ENCODE data around the gene SEC24C.
"Not testable (repeated sequence)": the region's sequence is repeated elsewhere in the genome, so short reads cannot be mapped to it uniquely, and the experiment has no call there.

The SEC24C gene

DNA sequence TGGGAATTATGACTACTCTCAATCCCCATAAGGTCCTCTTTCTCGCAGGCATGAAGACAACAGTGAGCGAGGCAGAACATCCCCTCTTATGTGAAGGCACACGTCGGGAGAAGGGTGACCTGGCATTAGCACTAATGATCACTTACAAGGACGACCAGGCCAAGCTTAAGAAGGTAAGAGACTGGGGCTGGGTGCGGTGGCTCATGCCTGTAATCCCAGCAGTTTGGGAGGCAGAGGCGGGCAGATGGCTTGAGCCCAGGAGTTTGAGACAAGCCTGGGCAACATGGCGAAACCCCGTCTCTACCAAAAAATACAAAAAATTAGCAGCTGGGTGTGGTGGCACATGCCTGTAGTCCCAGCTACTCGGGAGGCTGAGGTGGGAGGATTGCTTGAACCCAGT, 51.3 kb downstream of the SEC24C start:
- DNase-seq, result not testable (repeated sequence)

DNA sequence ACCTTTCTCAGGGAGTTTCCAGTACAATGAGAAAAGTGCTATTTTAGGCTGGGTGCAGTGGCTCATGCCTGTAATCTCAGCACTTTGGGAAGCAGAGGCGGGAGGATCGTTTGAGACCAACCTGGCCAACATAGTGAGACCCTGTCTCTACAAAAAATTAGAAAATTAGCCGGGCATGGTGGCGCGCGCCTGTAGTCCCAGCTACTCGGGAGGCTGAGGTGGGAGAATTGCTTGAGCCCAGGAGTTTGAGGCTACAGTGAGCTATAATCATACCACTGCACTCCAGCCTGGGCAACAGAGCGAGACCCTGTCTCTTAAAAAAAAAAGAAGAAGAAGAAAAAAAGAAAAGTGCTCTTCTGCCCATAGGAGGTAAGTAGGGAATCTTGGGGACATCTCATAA, 51.9 kb downstream of the SEC24C start:
- DNase-seq, result not testable (repeated sequence)

DNA sequence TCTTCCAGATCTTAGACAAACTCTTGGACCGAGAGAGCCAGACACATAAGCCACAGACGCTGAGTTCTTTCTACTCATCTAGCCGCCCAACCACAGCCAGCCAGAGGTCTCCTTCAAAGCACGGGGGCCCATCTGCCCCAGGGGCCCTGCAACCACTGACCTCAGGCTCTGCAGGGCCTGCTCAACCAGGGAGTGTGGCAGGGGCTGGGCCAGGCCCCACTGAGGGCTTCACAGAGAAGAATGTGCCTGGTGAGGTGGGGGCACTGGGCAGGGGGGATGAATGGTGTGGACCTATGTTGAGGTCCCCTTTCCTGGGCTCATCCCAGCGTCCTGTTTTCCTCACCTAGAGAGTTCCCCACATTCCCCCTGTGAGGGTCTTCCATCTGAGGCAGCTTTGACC, 52.6 kb downstream of the SEC24C start:
- DNase-seq, result no peak

DNA sequence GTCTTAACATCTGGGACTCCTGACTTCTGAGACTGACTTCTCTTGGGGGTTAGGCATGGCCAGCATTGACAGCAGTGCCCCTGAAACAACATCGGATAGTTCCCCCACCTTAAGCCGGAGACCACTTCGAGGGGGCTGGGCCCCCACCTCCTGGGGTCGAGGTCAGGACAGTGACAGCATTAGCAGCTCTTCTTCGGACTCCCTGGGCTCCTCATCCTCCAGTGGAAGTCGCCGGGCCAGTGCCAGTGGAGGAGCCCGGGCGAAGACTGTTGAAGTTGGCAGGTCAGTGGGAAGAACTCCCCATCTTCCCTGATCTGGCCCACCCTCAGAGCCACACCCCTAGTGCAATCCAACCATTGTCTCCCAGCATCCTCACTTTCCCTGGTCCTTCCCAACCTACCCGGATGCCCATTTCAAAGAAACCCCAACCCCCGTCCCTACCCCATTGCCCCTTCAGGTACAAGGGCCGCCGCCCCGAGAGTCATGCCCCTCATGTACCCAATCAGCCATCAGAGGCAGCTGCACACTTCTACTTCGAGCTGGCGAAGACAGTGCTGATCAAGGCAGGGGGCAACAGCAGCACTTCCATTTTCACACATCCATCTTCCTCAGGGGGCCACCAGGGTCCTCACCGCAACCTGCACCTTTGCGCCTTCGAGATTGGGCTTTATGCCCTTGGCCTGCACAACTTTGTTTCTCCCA, 53.3 kb downstream of the SEC24C start:
- DNase-seq, result no peak

DNA sequence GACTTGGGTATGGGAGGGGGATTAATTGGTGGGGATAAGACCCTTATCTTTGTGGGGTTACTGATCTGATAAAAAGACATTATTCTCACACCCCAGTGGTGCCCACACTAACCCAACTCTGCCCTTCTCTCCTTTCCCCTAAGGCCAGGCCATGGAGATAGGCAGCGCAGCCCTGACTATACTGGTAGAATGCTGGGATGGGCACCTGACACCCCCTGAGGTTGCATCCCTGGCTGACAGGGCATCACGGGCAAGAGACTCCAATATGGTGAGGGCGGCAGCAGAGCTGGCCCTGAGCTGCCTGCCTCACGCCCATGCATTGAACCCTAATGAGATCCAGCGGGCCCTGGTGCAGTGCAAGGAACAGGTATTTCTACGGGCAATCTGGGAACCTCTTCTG, 53.9 kb downstream of the SEC24C start:
- DNase-seq, result no peak

- DNase-seq, result no peak
Measured at GRCh38 chr10:73798927-73799560, 54.9 kb downstream of the SEC24C start.

DNA sequence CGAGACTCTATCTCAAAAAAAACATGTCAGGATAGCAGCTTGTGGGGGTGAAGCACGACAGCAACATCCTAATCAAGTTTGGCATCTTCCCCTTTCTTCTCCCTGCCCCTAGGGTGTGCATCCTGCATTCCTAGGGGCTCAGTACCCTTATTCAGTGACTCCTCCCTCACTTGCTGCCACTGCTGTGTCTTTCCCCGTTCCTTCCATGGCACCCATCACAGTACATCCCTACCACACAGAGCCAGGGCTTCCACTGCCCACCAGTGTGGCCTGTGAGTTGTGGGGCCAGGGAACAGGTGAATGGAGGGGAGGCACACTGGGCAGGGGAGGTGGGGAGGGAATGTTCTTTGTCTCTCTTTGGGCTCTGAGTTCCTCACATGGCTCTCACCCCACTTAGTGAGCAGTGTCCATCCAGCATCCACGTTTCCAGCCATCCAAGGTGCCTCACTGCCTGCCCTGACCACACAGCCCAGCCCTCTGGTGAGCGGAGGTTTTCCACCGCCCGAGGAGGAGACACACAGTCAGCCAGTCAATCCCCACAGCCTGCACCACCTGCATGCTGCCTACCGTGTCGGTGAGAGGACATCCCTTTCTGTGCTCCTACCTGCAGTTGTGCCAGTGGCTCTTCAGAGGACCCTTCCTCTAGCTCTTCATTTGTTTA, 55.9 kb downstream of the SEC24C start:
- DNase-seq, result no peak

- DNase-seq, result no peak
Measured at GRCh38 chr10:73800560-73801252, 56.5 kb downstream of the SEC24C start.

- no peak for DNase-seq
Measured at GRCh38 chr10:73801253-73801590, 57.0 kb downstream of the SEC24C start.

DNA sequence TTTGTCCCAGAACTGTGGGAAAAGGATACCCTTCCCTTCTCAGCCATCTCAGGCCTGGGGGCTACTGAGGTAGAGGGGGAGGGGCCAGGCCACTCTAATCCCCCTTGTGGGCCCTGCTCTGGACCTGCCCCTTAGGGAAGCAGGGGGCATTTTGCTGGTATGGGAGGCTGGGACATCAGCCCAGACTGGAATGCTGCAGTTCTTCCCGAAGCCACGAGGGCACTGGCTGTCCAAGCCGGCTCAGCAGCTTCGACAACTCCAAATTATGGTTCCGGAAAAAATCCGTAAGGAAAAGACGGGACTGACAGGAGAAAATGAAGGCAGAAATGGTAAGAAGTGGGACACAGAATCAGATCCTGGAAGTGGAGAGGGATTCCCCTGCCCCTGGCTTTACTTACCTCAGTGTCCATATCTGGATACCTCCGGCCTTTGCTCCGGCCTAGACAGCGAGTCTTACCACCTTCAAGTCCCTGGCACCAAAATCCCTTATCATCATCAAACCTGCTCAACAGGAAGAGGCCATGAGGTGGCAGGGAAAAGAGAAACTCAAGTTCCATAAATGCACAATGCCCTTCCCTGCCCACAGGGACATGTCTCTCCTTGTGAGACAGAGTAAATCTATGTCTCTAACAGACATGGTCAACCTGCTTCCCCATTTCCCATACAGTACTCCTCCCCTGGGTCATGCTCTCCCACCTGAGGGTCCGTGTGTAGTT, 58.3 kb downstream of the SEC24C start:
- DNase-seq, result no peak

GRCh38 chr10:73803680-73804286, 59.6 kb downstream of the SEC24C start:
- no peak for DNase-seq

DNA sequence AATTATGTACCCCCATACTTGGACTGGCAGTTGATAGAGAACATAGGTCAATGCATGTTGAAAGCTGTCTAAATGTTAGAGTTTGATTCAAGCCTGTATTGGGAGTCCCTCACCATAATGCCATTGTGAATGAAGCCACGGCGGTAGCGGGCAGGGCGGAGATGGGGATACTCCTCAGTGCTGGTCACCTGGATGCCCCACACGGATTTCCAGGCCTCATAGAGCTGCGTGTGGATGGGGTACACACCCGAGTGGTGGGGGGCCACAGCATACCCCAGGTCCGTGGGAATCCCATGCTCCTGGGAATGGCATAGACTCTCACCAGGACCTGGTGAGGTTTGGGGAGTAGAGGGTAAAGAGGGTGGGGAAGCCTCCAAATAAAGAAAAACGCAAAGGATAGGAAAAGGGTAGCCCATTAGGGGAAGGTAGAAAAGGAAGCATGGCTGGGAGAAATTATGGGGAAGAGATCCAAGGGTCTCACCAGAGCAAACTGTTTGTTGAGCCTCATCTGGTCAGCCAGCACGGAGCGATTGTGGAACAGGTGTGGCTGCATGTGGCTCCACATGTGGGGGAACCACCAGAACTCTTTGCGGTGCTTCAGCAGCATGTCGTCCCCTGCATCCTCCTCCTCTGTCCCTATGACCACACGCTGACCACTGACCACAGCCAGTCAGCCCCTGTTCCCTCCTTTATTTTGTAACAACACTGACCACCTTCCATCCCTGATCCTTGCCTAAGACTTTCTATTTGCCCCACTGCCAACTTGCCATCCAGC, 62.2 kb downstream of the SEC24C start:
- DNase-seq, result no peak

DNA sequence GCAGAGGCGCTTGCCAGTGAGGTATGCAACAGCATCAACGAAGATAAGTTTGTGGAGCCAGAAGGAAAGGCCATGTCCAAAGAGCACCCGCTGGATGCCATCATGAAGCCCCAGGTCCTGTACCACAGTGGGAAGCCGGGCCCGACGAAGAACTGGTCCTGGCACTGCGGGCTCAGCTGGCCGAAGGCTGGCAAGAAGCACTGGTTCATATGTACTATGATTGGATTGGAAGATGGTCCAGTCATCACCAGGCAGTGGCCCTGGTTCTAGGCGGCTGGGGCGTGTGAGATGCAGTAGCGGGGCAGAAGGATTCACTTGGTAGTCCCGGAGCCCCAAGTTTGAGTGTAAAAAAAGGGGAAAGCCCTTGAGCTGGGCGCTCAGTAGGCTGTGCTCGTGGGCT, 63.3 kb downstream of the SEC24C start:
- DNase-seq, result no peak

- no peak for DNase-seq
Measured at GRCh38 chr10:73808021-73808815, 64.0 kb downstream of the SEC24C start.

- DNase-seq, result no peak
Measured at GRCh38 chr10:73809061-73809818, 65.1 kb downstream of the SEC24C start.

DNA sequence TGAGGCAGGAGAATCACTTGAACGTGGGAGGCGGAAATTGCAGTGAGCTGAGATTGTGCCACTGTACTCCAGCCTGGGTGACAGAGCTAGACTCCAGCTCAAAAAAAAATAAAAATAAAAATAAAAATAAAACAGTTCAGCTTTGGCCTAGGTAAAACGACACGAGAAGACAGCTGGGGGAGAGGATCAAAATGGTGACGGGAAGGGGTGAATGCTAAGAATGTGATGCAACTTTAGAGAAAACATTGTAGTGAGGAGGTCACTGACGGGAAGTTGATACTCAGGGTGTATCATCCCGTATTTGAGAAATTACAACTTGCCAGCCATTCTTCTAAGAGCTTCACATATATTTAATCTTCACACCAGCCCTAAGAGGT, 66.2 kb downstream of the SEC24C start:
- no peak for DNase-seq

- peak; percentile 44 for DNase-seq
Measured at GRCh38 chr10:73810735-73811465, 66.7 kb downstream of the SEC24C start.

GRCh38 chr10:73812657-73813056, 68.5 kb downstream of the SEC24C start:
- DNase-seq, result no peak

DNA sequence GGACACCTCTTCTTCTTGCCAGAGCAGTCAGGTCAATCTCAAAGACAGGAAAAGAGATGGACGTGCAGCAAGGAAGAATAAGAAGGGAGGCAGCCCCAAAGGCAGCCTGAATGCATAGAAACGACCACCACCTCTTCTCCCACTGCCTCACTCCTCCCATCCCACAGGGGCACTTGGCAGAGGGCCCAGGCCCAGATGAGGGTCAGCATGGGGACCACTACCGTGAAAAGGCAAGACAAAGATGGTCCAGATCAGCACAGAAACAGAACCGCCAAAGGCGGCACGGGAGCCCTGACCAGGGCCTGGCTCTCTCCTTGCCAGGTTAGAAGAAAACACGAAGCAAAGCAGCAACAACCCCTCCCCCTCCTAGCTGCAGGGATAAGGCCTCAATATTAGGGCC, 69.2 kb downstream of the SEC24C start:
- DNase-seq, result no peak
